HepG2 (cell line): ENCODE results near the gene GNB3. TPM values are rescaled to one million over a fixed set of nuclear protein-coding genes. Genes with fewer than 3 reads are reported as not detected.
A peak's percentile ranks its signal among the peaks of the same experiment; 100 is the strongest.

Experiments
- ARHGAP35 ChIP-seq: sonication (generic); formaldehyde crosslinking; IDR thresholded peaks from 2 replicates; pipeline ENCODE4 v1.9.0; 2022; ENCODE audit warnings: mild to moderate bottlenecking, inconsistent platforms, moderate library complexity, missing genetic modification reagents, borderline replicate concordance
- DMAP1 ChIP-seq: IDR thresholded peaks from 2 replicates; pipeline ENCODE4 v1.6.1; 2016
- FOSL1 ChIP-seq: sonication (generic); formaldehyde crosslinking; IDR thresholded peaks from 2 replicates; pipeline ENCODE4 v1.9.0; 2021; ENCODE audit warnings: missing genetic modification reagents, borderline replicate concordance
- FOXC1 ChIP-seq: sonication (generic); formaldehyde crosslinking; IDR thresholded peaks from 2 replicates; pipeline ENCODE4 v1.8.0; 2022; ENCODE audit warnings: mild to moderate bottlenecking, missing genetic modification reagents, borderline replicate concordance
- FOXK2 ChIP-seq: fragments of 450-650 bp; IDR thresholded peaks from 2 replicates; pipeline ENCODE4 v1.6.1; 2016
- HNF1B ChIP-seq: sonication (generic); formaldehyde crosslinking; IDR thresholded peaks from 2 replicates; pipeline ENCODE4 v1.5.1; 2020; ENCODE audit warnings: mild to moderate bottlenecking, moderate library complexity, missing genetic modification reagents
- ISX ChIP-seq: sonication (generic); formaldehyde crosslinking; conservative IDR thresholded peaks from 2 replicates; pipeline ENCODE4 v1.5.0; 2020; ENCODE audit warnings: missing genetic modification reagents
- MYC ChIP-seq: sonication (generic); formaldehyde crosslinking; IDR thresholded peaks from 2 replicates; pipeline ENCODE4 v1.9.0; 2021; ENCODE audit warnings: missing genetic modification reagents, borderline replicate concordance
- NFE2L2 ChIP-seq: fragments of 150-350 bp; IDR thresholded peaks from 2 replicates; pipeline ENCODE4 v1.6.1; 2014; ENCODE audit warnings: low read length
- NPAS2 ChIP-seq: sonication (generic); formaldehyde crosslinking; IDR thresholded peaks from 2 replicates; pipeline ENCODE4 v1.8.0; 2022; ENCODE audit warnings: mild to moderate bottlenecking, missing genetic modification reagents, borderline replicate concordance
- NR1H2 ChIP-seq: sonication (generic); formaldehyde crosslinking; IDR thresholded peaks from 2 replicates; pipeline ENCODE4 v1.8.1; 2022; ENCODE audit warnings: low read depth, missing genetic modification reagents, borderline replicate concordance
- RORA ChIP-seq: sonication (generic); formaldehyde crosslinking; IDR thresholded peaks from 2 replicates; pipeline ENCODE4 v1.5.0; 2020; ENCODE audit warnings: mild to moderate bottlenecking, missing genetic modification reagents, moderate library complexity
- SCMH1 ChIP-seq: sonication (generic); formaldehyde crosslinking; IDR thresholded peaks from 2 replicates; pipeline ENCODE4 v1.9.0; 2021; ENCODE audit warnings: missing genetic modification reagents, mild to moderate bottlenecking, borderline replicate concordance
- SIN3B ChIP-seq: fragments of 150-350 bp; IDR thresholded peaks from 2 replicates; pipeline ENCODE4 v1.6.1; 2014; ENCODE audit warnings: low read length
- SRSF1 ChIP-seq: fragments of 200-400 bp; formaldehyde crosslinking; optimal IDR thresholded peaks from 2 replicates; pipeline ENCODE3; 2017; ENCODE audit warnings: mild to moderate bottlenecking, low read depth, low read length, moderate library complexity
- TRAFD1 ChIP-seq: sonication (generic); formaldehyde crosslinking; IDR thresholded peaks from 2 replicates; pipeline ENCODE4 v1.5.1; 2020; ENCODE audit warnings: missing genetic modification reagents, mild to moderate bottlenecking, borderline replicate concordance
- ZBED4 ChIP-seq: sonication (generic); formaldehyde crosslinking; IDR thresholded peaks from 2 replicates; pipeline ENCODE4 v1.4.0; 2020; ENCODE audit warnings: missing genetic modification reagents, borderline replicate concordance
- ZBTB1 ChIP-seq: sonication (generic); formaldehyde crosslinking; IDR thresholded peaks from 2 replicates; pipeline ENCODE4 v1.4.0; 2020; ENCODE audit warnings: missing genetic modification reagents, borderline replicate concordance
- ZNF431 ChIP-seq: sonication (generic); formaldehyde crosslinking; IDR thresholded peaks from 2 replicates; pipeline ENCODE4 v1.9.0; 2022; ENCODE audit warnings: missing genetic modification reagents, low read depth, mild to moderate bottlenecking, borderline replicate concordance
- ZNF543 ChIP-seq: sonication (generic); formaldehyde crosslinking; IDR thresholded peaks from 2 replicates; pipeline ENCODE4 v1.4.0; 2020; ENCODE audit warnings: mild to moderate bottlenecking, missing genetic modification reagents
- ZNF616 ChIP-seq: sonication (generic); formaldehyde crosslinking; IDR thresholded peaks from 2 replicates; pipeline ENCODE4 v1.5.0; 2020; ENCODE audit warnings: low read depth, mild to moderate bottlenecking, missing genetic modification reagents
- ZNF747 ChIP-seq: sonication (generic); formaldehyde crosslinking; IDR thresholded peaks from 2 replicates; pipeline ENCODE4 v1.8.1; 2023; ENCODE audit warnings: missing genetic modification reagents, mild to moderate bottlenecking, borderline replicate concordance
- ZNF790 ChIP-seq: sonication (generic); formaldehyde crosslinking; IDR thresholded peaks from 2 replicates; pipeline ENCODE4 v1.8.0; 2022; ENCODE audit warnings: missing genetic modification reagents, mild to moderate bottlenecking, borderline replicate concordance
- polyA plus RNA-seq, 8 experiments: library from polyadenylated mRNA; depleted of rRNA in 3 of 8; stranded (reverse) in 7 of 8; unstranded in 1 of 8; fragments of >200 nt; fragmentation: Illumina TruSeq in 4 of 8; extraction: Trizol in 4 of 8; gene quantifications; 2 replicates each; pipeline versions ENCODE4 v1.2.1 to v1.2.3, GENCODE V29; 2011 to 2016; ENCODE audit warnings: low read depth in 4 of 8, missing spikeins in 1 of 8, mixed read lengths in 1 of 8; ENCODE audit not compliant: insufficient read depth in 1 of 8
- total RNA-seq, 5 experiments: library from RNA; depleted of rRNA; stranded (reverse); fragments of >200 nt; fragmentation: Illumina TruSeq; extraction: Trizol; gene quantifications; 2 replicates each; pipeline ENCODE4 v1.2.3, GENCODE V29; 2016; ENCODE audit warnings: low read depth in 1 of 5

The GNB3 gene
- total and polyA plus RNA-seq, 2 of the 13 experiments (the other 11 are each of a cell fraction or from before 2014, with no cell fraction given), result 1.3 to 3.6 TPM

GRCh38 chr12:6890789-6891645 lies 50.3 kb downstream of the GNB3 start (continued):
- peak; percentile 44; the same call in 1 of the 2 replicates for TF ChIP-seq ZBED4 (CRISPR knock-in tag)
- TF ChIP-seq ARHGAP35 (CRISPR knock-in tag), result 0 out of 2 replicates have a peak, but pooled peaks have one; percentile 35
- no peak for TF ChIP-seq ZBTB1 (CRISPR knock-in tag)
- TF ChIP-seq NFE2L2, result peak; percentile 98
- TF ChIP-seq HNF1B (CRISPR knock-in tag), result peak; percentile 91
- peak; percentile 43 for TF ChIP-seq SRSF1
- TF ChIP-seq TRAFD1 (CRISPR knock-in tag), result no peak
- TF ChIP-seq ZNF747 (CRISPR knock-in tag), result peak; percentile 88; the same call in 1 of the 2 replicates
- no peak for TF ChIP-seq FOXK2
- TF ChIP-seq FOSL1 (CRISPR knock-in tag), result no peak
- no peak for TF ChIP-seq ZNF790 (CRISPR knock-in tag)
- peak; percentile 88 for TF ChIP-seq MYC (CRISPR knock-in tag)
- TF ChIP-seq SCMH1 (CRISPR knock-in tag), result no peak
- TF ChIP-seq NR1H2 (CRISPR knock-in tag), result no peak
- no peak for TF ChIP-seq RORA
- no peak for TF ChIP-seq NPAS2 (CRISPR knock-in tag)
- no peak for TF ChIP-seq SIN3B
- no peak for TF ChIP-seq ZNF616 (CRISPR knock-in tag)
- TF ChIP-seq ZNF543, result 0 out of 2 replicates have a peak, but pooled peaks have one; percentile 49
- TF ChIP-seq ZNF431, result peak; percentile 27; the same call in 1 of the 2 replicates
- TF ChIP-seq DMAP1 (CRISPR knock-in tag), result peak; percentile 88
- TF ChIP-seq FOXC1 (CRISPR knock-in tag), result peak; percentile 67; the same call in 1 of the 2 replicates
- 0 out of 2 replicates have a peak, but pooled peaks have one; percentile 47 for TF ChIP-seq ISX (CRISPR knock-in tag)
